Keratinocyte (primary cell): Measurements from ENCODE around the gene MKS1. TPM values are rescaled to one million over a fixed set of nuclear protein-coding genes. Genes with fewer than 3 reads are reported as not detected.

Experiments
- DNase-seq: peaks from one replicate; pipeline ENCODE4 v3.0.0-alpha.2; 2011; ENCODE audit warnings: low read depth, missing footprints, low spot score
- FAIRE-seq: peaks from 2 replicates; lab custom pipeline; 2011; peaks lifted over from hg19 to GRCh38; lab: Jason Lieb, UNC
- H2AFZ ChIP-seq: 2 replicates; pipeline ENCODE4 v1.6.0; 2012; ENCODE audit warnings: low read length, control low read depth, inconsistent platforms; ENCODE audit not compliant: control insufficient read depth
- H3K27ac ChIP-seq: 2 replicates; pipeline ENCODE4 v1.5.1; 2011; ENCODE audit warnings: low read length; ENCODE audit not compliant: control insufficient read depth, insufficient read depth
- H3K27me3 ChIP-seq: 3 replicates; pipeline ENCODE4 v1.6.0; 2011; ENCODE audit warnings: low read length; ENCODE audit not compliant: control insufficient read depth, insufficient read depth; ENCODE audit errors: extremely low read depth
- H3K36me3 ChIP-seq, 2 experiments: 2 replicates in 1 of 2; 3 replicates in 1 of 2; pipeline ENCODE4 v1.5.1; 2011; ENCODE audit warnings: low read length in 2 of 2, mild to moderate bottlenecking in 1 of 2; ENCODE audit not compliant: control insufficient read depth in 2 of 2, insufficient read depth in 2 of 2; ENCODE audit errors: extremely low read depth in 1 of 2
- H3K4me1 ChIP-seq: 3 replicates; pipeline ENCODE4 v1.5.1; 2011; ENCODE audit warnings: low read length; ENCODE audit not compliant: control insufficient read depth, insufficient read depth; ENCODE audit errors: extremely low read depth
- H3K4me2 ChIP-seq: 3 replicates; pipeline ENCODE4 v1.6.0; 2011; ENCODE audit warnings: low read depth, low read length; ENCODE audit not compliant: control insufficient read depth, insufficient read depth; ENCODE audit errors: extremely low read depth
- H3K4me3 ChIP-seq, 3 experiments: fragments of 200-600 bp in 1 of 3; sonication (generic) in 1 of 3; 2 replicates in 2 of 3; 3 replicates in 1 of 3; pipeline ENCODE4 v1.5.1; 2011 to 2016; ENCODE audit warnings: low read length in 3 of 3, mild to moderate bottlenecking in 3 of 3, control low read depth in 2 of 3, inconsistent platforms in 1 of 3, low read depth in 1 of 3, mixed read lengths in 1 of 3, mixed run types in 1 of 3, moderate library complexity in 1 of 3; ENCODE audit not compliant: control insufficient read depth in 2 of 3, insufficient read depth in 2 of 3; ENCODE audit errors: extremely low read depth in 1 of 3
- H3K79me2 ChIP-seq: 2 replicates; pipeline ENCODE4 v1.6.0; 2012; ENCODE audit warnings: low read length; ENCODE audit not compliant: control insufficient read depth, insufficient read depth
- H3K9ac ChIP-seq: 3 replicates; pipeline ENCODE4 v1.6.0; 2011; ENCODE audit warnings: low read length; ENCODE audit not compliant: control insufficient read depth, insufficient read depth; ENCODE audit errors: extremely low read depth
- H3K9me1 ChIP-seq: 3 replicates; pipeline ENCODE4 v1.6.0; 2011; ENCODE audit warnings: low read length; ENCODE audit not compliant: control insufficient read depth, insufficient read depth; ENCODE audit errors: extremely low read depth
- H3K9me3 ChIP-seq: 2 replicates; pipeline ENCODE4 v1.5.1; 2012; ENCODE audit warnings: low read depth, low read length; ENCODE audit not compliant: control insufficient read depth
- H4K20me1 ChIP-seq: 3 replicates; pipeline ENCODE4 v1.6.0; 2011; ENCODE audit warnings: low read length; ENCODE audit not compliant: control insufficient read depth, insufficient read depth; ENCODE audit errors: extremely low read depth
- EZH2 ChIP-seq: IDR thresholded peaks from one replicate; pipeline ENCODE4 v1.6.1; 2012; ENCODE audit warnings: inconsistent platforms, mild to moderate bottlenecking, low read length, moderate library complexity
- dilution Hi-C: fragments of 300-500 bp; cut with MboI; formaldehyde crosslinking; loops from one replicate; pipeline ENCODE4 v1.7.0; 2020; ENCODE audit warnings: low sequenced_read_pairs; ENCODE audit not compliant: extremely low pct_ligation_motif_present
- polyA plus RNA-seq, 5 experiments: library from polyadenylated mRNA; depleted of rRNA in 3 of 5; stranded (reverse) in 3 of 5; stranded (forward) in 1 of 5; unstranded in 1 of 5; fragments of >200 nt; gene quantifications; 1 replicate in 1 of 5; 2 replicates in 3 of 5; 3 replicates in 1 of 5; pipeline versions ENCODE4 v1.2.1 to v1.2.3, GENCODE V29; 2011 to 2012; ENCODE audit warnings: missing spikeins in 2 of 5, low read depth in 1 of 5, low replicate concordance in 1 of 5
- TF ChIP-seq, protein P1 (sequence below), 3 experiments: IDR thresholded peaks in 1 of 3; conservative IDR thresholded peaks in 1 of 3; optimal IDR thresholded peaks in 1 of 3; 2 replicates in 2 of 3; 3 replicates in 1 of 3; pipeline versions ENCODE3 to v1.5.1; 2011; ENCODE audit warnings: low read length in 3 of 3, mild to moderate bottlenecking in 3 of 3, moderate library complexity in 2 of 3, control low read depth in 1 of 3, inconsistent platforms in 1 of 3; ENCODE audit not compliant: insufficient read depth in 2 of 3; ENCODE audit errors: extremely low read depth in 1 of 3

The MKS1 gene
- polyA plus RNA-seq, 1 donor (not counting 4 experiments of a cell fraction or from before 2014, with no cell fraction given), result 12.2 TPM

DNA sequence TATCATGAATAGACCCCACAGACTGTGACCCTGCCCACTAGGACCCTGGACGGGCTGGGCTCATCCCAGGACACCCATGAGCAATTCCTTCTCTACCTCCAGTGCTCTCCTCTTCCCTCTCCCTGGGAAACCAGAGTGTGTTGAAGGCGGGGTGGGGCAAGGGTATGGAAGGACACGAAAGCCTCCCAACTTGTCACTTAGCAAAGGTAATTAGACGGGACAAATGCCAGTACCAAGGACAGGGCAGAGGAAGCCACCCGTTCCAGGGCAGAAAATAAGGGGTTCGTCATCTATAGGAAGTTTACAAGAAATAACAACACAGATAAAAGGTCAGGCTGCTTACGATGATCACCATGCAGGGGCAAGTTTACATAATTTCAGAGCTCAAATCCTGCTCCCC is 31.4 kb downstream of the MKS1 start:
- Histone ChIP-seq H3K36me3 (no peaks in the 10 kb centered on the region), H4K20me1 (no peaks in the 10 kb centered on the region), H3K27me3 (peaks cover 4% of the 10 kb centered on the region), H3K9me1 (no peaks in the 10 kb centered on the region), H2AFZ (no peak overlapping the region), H3K27ac (no peak overlapping the region), H3K79me2 (no peaks in the 10 kb centered on the region), H3K4me2 (no peak overlapping the region), H3K9me3 (no peaks in the 10 kb centered on the region), H3K9ac (no peak overlapping the region), H3K4me3 (no peak overlapping the region), H3K4me1 (peaks cover 15% of the 10 kb centered on the region)
- FAIRE-seq (no peak), DNase-seq (no peak)
- dilution Hi-C loops, result no loop called here
- no peak for TF ChIP-seq EZH2
- TF ChIP-seq, protein P1, sequence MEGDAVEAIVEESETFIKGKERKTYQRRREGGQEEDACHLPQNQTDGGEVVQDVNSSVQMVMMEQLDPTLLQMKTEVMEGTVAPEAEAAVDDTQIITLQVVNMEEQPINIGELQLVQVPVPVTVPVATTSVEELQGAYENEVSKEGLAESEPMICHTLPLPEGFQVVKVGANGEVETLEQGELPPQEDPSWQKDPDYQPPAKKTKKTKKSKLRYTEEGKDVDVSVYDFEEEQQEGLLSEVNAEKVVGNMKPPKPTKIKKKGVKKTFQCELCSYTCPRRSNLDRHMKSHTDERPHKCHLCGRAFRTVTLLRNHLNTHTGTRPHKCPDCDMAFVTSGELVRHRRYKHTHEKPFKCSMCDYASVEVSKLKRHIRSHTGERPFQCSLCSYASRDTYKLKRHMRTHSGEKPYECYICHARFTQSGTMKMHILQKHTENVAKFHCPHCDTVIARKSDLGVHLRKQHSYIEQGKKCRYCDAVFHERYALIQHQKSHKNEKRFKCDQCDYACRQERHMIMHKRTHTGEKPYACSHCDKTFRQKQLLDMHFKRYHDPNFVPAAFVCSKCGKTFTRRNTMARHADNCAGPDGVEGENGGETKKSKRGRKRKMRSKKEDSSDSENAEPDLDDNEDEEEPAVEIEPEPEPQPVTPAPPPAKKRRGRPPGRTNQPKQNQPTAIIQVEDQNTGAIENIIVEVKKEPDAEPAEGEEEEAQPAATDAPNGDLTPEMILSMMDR (optimal IDR thresholded peaks at IDR 0.05 in 1 of 3, IDR thresholded peaks at IDR 0.05 in 1 of 3, conservative IDR thresholded peaks at IDR 0.05 in 1 of 3; ENCODE audit: extremely low read depth in 1 of 3, insufficient read depth in 2 of 3, low read length in 3 of 3), result no peak

GRCh38 chr17:58187063-58187462 is 32.0 kb downstream of the MKS1 start:
- no peak overlapping the region for H3K27ac ChIP-seq
- no peak overlapping the region for H3K4me3 ChIP-seq
- H3K4me2 ChIP-seq, result no peak overlapping the region
- no peak overlapping the region for H3K9ac ChIP-seq
- DNase-seq (no peak), FAIRE-seq (no peak)
- no peaks in the 10 kb centered on the region for H3K9me1 ChIP-seq
- dilution Hi-C loops, result no loop called here
- H3K9me3 ChIP-seq, result no peaks in the 10 kb centered on the region
- H3K36me3 ChIP-seq, result no peaks in the 10 kb centered on the region
- H3K79me2 ChIP-seq, result no peaks in the 10 kb centered on the region
- H2AFZ ChIP-seq, result no peak overlapping the region
- no peaks in the 10 kb centered on the region for H4K20me1 ChIP-seq
- H3K27me3 ChIP-seq, result peaks cover 4% of the 10 kb centered on the region
- peaks cover 15% of the 10 kb centered on the region for H3K4me1 ChIP-seq
- no peak for TF ChIP-seq EZH2
- TF ChIP-seq, protein P1 (optimal IDR thresholded peaks at IDR 0.05 in 1 of 3, IDR thresholded peaks at IDR 0.05 in 1 of 3, conservative IDR thresholded peaks at IDR 0.05 in 1 of 3; ENCODE audit: extremely low read depth in 1 of 3, insufficient read depth in 2 of 3, low read length in 3 of 3), result no peak
